GM18861 (cell line): ENCODE measurements around the gene TNFRSF1B.

ENCODE experiments used
- ATAC-seq: cut with Tn5 transposase; IDR thresholded peaks from one replicate; pipeline ENCODE4 v1.9.1; 2021; ENCODE audit not compliant: unreplicated experiment

Gene TNFRSF1B

GRCh38 chr1:12174924-12175810 is 8.4 kb downstream of the TNFRSF1B start:
- no peak for ATAC-seq

GRCh38 chr1:12176298-12177118 is 9.7 kb downstream of the TNFRSF1B start:
- ATAC-seq: no peak

GRCh38 chr1:12177156-12177998 is 10.6 kb downstream of the TNFRSF1B start:
- ATAC-seq: no peak

- no peak for ATAC-seq
Observed at GRCh38 chr1:12177999-12178441, 11.2 kb downstream of the TNFRSF1B start.

GRCh38 chr1:12178511-12178910 is 11.7 kb downstream of the TNFRSF1B start:
- ATAC-seq: no peak

- no peak for ATAC-seq
Observed at GRCh38 chr1:12179111-12179519, 12.3 kb downstream of the TNFRSF1B start.

- ATAC-seq: no peak
Observed at GRCh38 chr1:12179676-12180075, 12.9 kb downstream of the TNFRSF1B start.

- ATAC-seq: no peak
Observed at GRCh38 chr1:12180315-12180714, 13.5 kb downstream of the TNFRSF1B start.

GRCh38 chr1:12180903-12181302 is 14.1 kb downstream of the TNFRSF1B start:
- ATAC-seq: no peak

- ATAC-seq: no peak
Observed at GRCh38 chr1:12181568-12181967, 14.8 kb downstream of the TNFRSF1B start.

- ATAC-seq: no peak
Observed at GRCh38 chr1:12182410-12182984, 15.7 kb downstream of the TNFRSF1B start.

GRCh38 chr1:12183095-12183794 is 16.5 kb downstream of the TNFRSF1B start:
- ATAC-seq: no peak

- no peak for ATAC-seq
Observed at GRCh38 chr1:12184008-12184681, 17.4 kb downstream of the TNFRSF1B start.

- ATAC-seq: no peak
Observed at GRCh38 chr1:12185036-12185917, 18.5 kb downstream of the TNFRSF1B start.

GRCh38 chr1:12185918-12186678 is 19.3 kb downstream of the TNFRSF1B start:
- no peak for ATAC-seq

GRCh38 chr1:12186679-12186985 is 19.8 kb downstream of the TNFRSF1B start:
- no peak for ATAC-seq

GRCh38 chr1:12188115-12188514 is 21.3 kb downstream of the TNFRSF1B start:
- no peak for ATAC-seq
